ENCODE measurements around the gene UMAD1. TPM values are rescaled to one million over a fixed set of nuclear protein-coding genes. Genes with fewer than 3 reads are reported as not detected.
"Not testable (repeated sequence)": the region's sequence is repeated elsewhere in the genome, so short reads cannot be mapped to it uniquely, and the experiment has no call there.

UMAD1 gene
- total and polyA plus RNA-seq, 12 donors, result 3.5 to 24.7 (median 17.0) TPM

GRCh38 chr7:7651479-7651878 is 10.9 kb downstream of the UMAD1 start:
- peaks cover 0 to 4% (median 0%) of the 10 kb centered on the region in 11 donors for H3K9me3 ChIP-seq
- DNase-seq (no peak), ATAC-seq (no peak)
- H3K36me3 ChIP-seq, result no peaks in the 10 kb centered on the region
- no peak overlapping the region for H3K27ac ChIP-seq
- H3K4me1 ChIP-seq, result peaks cover 0 to 31% (median 12%) of the 10 kb centered on the region in 9 donors
- 82 to 89% methylated on average over 3 of the region's 3 CpGs for WGBS, 2 donors
- no peak overlapping the region for H3K4me3 ChIP-seq
- no peak for TF ChIP-seq CTCF (IDR thresholded peaks at IDR 0.05)
- intact Hi-C loops (cut with DNase I), result no loop called here
- no peaks in the 10 kb centered on the region for H3K27me3 ChIP-seq

- no peak for ATAC-seq
- WGBS, 2 donors, result 93 to 95% methylated on average over 1 of the region's 1 CpG
Observed at GRCh38 chr7:7652798-7653540, 12.4 kb downstream of the UMAD1 start.

GRCh38 chr7:7653593-7654187 is 13.1 kb downstream of the UMAD1 start:
- peak; percentile 9 to 50 (median 37) for TF ChIP-seq CTCF (IDR thresholded peaks at IDR 0.05)
- H3K27me3 ChIP-seq, result no peaks in the 10 kb centered on the region
- H3K4me1 ChIP-seq, result peaks cover 0 to 31% (median 12%) of the 10 kb centered on the region in 9 donors
- H3K36me3 ChIP-seq, result no peaks in the 10 kb centered on the region
- intact Hi-C loops (cut with DNase I), result no loop called here
- 71 to 76% methylated on average over 3 of the region's 3 CpGs for WGBS, 2 donors
- no peak for ATAC-seq
- no peak for DNase-seq
- H3K27ac ChIP-seq, result no peak overlapping the region
- no peak overlapping the region for H3K4me3 ChIP-seq
- H3K9me3 ChIP-seq, result peaks cover 0 to 16% (median 0%) of the 10 kb centered on the region in 11 donors

More at GRCh38 chr7:7652798-7653540, 12.4 kb downstream of the UMAD1 start:
- Histone ChIP-seq H3K9me3 (peaks cover 0 to 13% (median 0%) of the 10 kb centered on the region in 11 donors), H3K36me3 (no peaks in the 10 kb centered on the region), H3K4me1 (peaks cover 0 to 31% (median 12%) of the 10 kb centered on the region in 9 donors), H3K27ac (no peak overlapping the region), H3K27me3 (no peaks in the 10 kb centered on the region), H3K4me3 (no peak overlapping the region)
- no peak for DNase-seq
- TF ChIP-seq CTCF (IDR thresholded peaks at IDR 0.05), result no peak
- intact Hi-C loops (cut with DNase I), result no loop called here

- no peak overlapping the region for H3K4me3 ChIP-seq
- H3K4me1 ChIP-seq, result peaks cover 0 to 31% (median 12%) of the 10 kb centered on the region in 9 donors
- TF ChIP-seq CTCF (IDR thresholded peaks at IDR 0.05), result no peak
- no peaks in the 10 kb centered on the region for H3K27me3 ChIP-seq
- no peaks in the 10 kb centered on the region for H3K36me3 ChIP-seq
- intact Hi-C loops (cut with DNase I), result no loop called here
- DNase-seq (no peak), ATAC-seq (peak in 5 of 8 donors; percentile 47 to 88 (median 62))
- 50 to 58% methylated on average over 4 of the region's 4 CpGs for WGBS, 2 donors
- H3K9me3 ChIP-seq, result peaks cover 0 to 31% (median 4%) of the 10 kb centered on the region in 11 donors
- H3K27ac ChIP-seq, result peak overlapping the region in 1 of 10 donors; percentile 29
Observed at GRCh38 chr7:7654964-7655715, 14.6 kb downstream of the UMAD1 start.

- ATAC-seq; intact Hi-C loops (cut with DNase I); DNase-seq; H3K27ac ChIP-seq; H3K36me3 ChIP-seq; H3K27me3 ChIP-seq; H3K4me3 ChIP-seq: not testable (repeated sequence)
- H3K4me1 ChIP-seq, result peaks cover 0 to 25% (median 12%) of the 10 kb centered on the region in 9 donors
- peaks cover 0 to 32% (median 4%) of the 10 kb centered on the region in 11 donors for H3K9me3 ChIP-seq
- 97 to 98% methylated on average over 3 of the region's 3 CpGs for WGBS, 2 donors
Observed at GRCh38 chr7:7656459-7656858, 15.9 kb downstream of the UMAD1 start.
